HG03460 (cell line): ENCODE measurements around the gene ATCAY.
"Not testable (repeated sequence)": the region's sequence is repeated elsewhere in the genome, so short reads cannot be mapped to it uniquely, and the experiment has no call there.

Source experiments
- ATAC-seq: cut with Tn5 transposase; IDR thresholded peaks from one replicate; pipeline ENCODE4 v1.9.1; 2021; ENCODE audit not compliant: unreplicated experiment

Gene ATCAY

DNA sequence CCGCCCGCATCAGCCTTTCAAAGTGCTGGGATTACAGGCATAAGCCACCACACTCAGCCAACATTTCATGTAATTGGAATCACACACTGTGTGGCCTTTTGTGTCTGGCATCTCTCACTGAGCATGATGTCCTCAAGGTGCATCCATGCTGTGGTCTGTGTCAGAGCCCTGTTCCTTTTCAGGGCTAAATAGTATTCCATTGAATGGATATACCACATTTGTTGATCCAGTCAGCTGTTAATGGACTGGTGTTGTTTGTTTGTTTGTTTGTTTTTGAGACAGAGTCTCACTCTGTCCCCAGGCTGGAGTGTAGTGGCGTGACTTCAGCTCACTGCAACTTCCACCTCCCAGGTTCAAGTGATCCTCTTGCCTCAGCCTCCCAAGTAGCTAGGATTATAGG, 17.9 kb downstream of the ATCAY start:
- ATAC-seq, result no peak

DNA sequence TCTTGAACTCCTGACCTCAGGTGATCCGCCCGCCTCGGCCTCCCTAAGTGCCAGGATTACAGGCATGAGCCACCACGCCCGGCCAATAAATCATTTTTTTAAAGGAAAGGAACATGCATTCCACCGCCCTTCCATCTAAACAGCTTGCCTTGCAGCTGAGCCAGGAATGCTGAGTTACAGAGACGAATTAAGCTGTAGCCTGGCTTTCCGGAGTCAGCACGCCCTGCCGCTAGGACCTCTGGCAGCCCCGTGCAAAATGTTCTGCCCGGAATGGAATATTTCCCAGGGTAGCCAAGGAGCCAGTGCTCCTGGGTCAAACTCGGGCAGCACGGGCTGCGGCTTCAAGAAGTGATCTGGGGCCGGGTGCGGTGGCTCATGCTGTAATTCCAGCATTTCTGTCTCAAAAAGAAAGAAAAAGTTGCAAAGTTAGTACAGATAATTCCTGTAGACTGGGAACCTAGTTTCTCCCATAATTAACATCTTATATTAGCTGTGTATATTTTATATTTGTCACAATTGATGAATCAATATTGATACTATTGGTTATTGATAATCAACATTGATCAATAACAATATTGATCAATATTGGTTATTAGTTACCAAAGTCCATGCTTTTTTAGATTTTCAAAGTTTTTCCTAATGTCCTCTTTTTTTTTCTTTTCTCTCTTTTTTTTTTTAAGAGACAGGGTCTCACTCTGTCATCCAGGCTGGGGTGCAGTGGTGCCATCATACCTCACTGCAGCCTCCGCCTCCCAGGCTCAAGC, 19.2 kb downstream of the ATCAY start:
- no peak for ATAC-seq

DNA sequence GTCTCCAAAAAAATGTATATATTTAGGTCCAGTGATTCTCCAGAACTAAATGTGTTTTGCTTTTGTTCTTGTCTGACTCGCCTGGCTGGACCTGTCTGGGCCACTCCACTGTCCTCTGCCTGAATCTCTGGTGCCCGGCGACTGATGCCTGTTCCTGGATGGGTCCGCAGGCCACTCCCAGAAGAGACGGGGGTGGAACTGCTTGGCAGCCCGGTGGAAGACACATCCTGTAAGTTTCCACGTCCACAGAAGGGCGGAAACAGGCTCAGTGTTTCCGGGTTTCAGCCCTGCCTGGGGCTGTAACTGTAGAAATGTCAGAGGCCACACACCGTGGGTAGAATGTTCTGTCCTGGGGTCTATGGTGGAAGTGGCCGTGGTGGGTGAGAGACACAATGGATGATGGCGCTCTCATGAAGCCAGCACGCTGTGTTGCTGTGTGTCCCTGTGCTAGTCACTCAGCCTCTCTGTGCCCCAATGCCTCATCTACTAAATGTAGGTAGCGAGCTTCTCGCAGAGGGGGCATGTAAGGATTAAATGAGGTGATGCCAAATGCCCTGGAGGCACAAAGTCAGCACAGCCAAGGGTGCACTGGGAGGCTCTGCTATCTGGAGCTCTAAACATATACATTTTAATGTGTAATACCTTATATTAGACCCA, 22.0 kb downstream of the ATCAY start:
- no peak for ATAC-seq

DNA sequence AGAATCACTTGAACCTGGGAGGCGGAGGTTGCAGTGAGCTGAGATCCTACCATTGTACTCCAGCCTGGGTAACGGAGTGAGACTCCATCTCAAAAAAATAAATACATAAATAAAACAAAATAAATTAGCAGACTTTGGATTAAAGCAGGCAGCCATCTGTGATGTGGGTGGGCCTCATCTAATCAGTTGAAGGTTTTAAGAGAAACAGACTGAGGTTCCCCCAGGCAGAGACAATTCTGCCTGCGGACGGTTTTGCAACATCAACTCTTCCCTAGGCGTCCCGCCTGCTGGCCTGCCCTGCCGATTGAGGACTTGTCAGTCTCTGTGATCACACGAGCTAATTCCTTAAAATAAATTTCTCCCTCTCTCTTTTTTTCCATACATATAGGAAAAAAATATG, 23.7 kb downstream of the ATCAY start:
- no peak for ATAC-seq

DNA sequence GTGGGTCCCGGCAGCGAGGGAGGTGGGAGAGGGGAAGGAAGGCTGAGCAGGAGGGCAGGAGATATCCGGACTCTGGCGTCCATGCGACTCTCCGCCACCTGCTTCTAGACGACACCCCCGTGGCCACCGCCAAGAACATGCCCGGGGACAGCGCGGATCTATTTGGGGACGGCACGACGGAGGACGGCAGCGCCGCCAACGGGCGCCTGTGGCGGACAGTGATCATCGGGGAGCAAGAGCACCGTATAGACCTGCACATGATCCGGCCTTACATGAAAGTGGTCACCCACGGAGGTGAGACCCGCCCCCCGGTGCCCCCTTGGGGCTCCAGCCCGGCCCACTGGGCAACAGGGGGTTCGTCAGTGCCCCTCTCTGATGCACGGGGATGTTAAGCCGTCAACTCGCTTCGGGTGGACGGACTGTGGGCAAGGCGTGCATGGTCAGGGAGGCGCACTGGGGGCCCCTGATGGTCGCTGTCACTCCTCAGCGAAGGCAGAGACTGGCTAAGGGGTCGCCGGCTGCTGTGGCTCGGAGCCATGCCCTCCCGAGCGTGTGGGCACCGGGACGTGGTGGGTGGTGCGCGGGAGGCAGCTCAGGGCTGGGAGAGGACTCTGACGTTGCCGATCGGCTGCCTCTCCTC, 27.3 kb downstream of the ATCAY start:
- no peak for ATAC-seq

DNA sequence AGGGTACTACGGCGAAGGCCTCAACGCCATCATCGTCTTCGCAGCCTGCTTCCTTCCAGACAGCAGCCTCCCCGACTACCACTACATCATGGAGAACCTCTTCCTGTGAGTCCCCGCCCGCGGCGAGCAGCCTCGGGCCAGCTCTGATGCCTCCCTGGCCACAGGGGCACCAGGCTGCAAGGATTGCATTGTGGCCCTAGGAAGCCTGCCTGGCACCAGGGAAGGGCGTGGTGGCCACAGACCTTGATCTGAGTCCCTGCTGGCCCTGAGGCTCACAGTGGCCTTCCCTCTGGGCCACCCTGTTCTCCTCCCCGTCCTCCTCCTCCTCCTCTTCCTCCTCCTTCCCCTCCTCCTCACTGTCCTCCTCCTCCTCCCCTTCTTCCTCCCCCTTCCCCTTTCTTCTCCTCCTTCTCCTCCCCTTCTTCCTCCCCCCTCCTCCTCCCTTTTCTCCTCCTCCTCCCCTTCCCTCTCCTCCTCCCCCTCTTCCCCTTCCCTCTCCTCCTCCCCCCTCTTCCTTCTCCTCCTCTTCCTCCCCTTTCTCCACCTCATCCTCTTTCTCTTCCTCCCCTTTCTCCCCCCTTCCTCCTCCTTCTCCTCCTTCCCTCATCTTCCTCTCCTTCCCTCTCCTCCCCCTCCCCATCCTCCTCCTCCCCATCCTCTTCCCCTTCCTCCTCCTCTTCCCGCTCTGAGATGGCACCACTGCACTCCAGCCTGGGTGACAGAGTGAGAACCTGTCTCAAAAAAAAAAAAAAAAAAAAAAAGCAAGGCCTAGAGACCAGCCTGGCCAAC, 28.0 kb downstream of the ATCAY start:
- no peak for ATAC-seq

DNA sequence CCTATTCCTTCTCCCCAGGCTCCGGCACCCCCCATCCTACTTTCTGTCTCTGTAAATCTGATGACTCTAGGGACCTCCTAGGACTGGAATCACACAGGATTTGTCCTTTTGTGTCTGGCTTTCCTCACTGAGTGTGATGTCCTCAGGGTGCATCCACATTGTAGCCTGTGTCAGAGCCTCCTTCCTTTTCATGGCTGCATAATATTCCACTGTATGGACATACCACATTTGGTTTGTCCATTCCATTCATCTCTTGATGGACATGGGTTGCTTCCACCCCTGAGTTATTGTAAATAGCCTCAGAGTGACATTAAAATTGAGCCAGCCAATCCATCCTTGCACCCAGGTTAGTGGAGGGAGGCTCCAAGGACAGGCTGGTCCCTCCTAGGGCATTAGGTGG, 29.6 kb downstream of the ATCAY start:
- no peak for ATAC-seq

DNA sequence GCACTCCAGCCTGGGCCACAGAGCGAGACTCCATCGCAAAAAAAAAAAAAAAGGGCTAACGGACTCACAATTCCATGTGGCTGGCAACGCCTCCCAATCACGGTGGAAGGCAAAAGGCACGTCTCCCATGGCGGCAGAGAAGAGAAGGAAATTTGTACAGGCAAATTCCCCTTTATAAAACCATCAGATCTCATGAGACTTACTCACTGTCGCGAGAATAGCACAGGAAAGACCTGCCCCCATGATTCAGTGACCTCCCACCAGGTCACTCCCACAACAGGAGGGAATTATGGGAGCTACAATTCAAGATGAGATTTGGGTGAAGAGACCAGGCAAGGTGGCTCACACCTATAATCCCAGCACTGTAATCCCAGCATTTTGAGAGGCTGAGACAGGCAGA, 33.7 kb downstream of the ATCAY start:
- no peak for ATAC-seq

DNA sequence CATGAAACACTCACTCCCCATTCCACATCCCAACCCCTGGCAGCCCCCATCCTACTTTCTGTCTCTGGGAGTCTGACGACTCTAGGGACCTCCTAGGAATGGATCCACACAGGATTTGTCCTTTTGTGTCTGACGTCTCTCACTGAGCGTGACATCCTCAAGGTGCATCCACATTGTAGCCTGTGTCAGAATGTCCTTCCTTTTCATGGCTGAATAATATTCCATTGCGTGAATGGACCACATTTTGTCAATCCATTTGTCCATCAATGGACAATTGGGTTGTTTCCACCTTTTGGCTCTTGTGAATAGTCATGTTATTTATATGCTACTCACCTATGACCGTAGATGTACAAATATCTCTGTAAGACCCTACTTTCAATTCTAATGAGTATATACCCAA, 35.5 kb downstream of the ATCAY start:
- ATAC-seq, result no peak

DNA sequence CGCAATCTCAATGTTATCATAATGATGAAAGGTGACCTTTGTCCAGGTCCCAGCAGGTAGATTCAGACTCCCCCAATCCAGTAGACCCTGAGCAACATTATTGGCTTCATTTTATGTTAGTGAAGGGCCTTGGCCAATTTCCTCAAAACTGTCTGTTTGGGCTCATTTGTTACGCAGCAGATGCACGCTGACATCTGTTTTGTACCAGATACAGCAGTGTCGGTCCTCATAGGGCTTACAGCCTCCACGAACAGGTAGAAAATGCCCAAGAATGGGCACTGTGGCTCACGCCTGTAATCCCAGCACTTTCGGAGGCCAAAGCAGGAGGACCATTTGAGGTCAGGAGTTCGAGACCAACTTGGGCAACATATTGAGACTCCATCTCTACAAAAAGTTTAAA, 39.3 kb downstream of the ATCAY start:
- ATAC-seq, result no peak

DNA sequence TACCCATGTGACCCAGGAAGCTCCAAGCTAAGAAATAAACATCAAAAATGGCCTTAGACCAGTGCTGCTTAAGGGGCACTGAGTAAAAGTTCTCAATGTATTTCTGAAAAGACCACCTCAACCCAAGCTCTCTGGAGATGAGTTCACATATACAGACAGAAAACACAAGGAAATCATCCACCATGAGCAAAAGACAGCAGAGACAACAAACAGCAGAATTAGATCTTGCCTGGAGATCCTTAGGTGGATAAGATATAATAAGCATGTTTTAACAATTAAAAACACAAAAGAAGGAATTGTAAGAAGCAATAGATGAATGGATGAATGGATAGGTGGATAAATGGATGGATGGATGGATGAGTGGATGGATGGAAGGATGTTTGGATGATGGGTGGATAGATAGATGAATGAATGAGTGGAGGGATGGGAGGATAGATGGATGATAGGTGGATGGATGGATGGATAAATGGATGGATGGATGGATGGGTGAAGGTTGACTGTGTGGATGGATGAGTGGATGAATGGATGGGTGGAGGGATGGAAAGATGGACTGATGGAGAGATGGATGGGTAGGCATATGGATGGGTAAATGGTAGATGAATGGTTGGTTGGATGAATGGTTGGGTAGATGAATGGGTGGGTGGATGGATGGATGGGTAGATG, 42.7 kb downstream of the ATCAY start:
- ATAC-seq, result no peak

DNA sequence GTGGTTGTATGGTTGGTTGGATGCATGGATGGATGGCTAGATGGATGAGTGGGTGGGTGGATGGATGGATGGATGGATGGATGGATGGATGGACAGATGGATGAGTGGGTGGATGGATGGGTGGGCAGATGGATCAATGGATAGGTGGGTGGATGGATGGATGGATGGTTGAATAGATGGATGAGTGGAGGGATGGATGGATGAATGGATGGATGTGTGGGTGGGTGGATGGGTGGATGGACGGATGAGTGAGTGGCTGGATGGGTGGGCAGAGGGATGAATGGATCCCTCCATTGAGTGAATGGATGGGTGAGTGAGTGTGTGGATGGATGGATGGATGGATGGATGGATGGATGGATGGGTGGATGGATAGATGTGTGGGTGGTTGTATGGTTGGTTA, 43.4 kb downstream of the ATCAY start:
- ATAC-seq, result no peak

DNA sequence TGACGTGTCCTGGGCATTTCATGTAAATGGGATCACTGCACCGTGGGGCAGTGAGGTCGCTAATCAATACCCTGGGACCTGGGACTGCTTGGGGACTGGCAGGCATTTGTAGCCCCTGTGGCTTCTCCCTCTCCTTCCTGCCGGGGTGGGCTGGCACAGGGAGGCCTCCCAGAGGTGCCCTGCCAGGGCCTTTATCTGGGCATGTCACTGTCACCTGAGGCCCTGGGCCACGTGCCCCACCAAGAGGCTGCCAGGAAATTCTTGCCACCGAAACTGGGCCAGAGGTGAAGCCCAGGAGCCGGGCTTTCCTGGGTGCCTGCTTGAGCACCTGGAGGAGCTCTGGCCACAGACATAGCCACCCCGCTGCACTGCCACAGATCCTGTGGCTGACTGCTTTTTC, 50.6 kb downstream of the ATCAY start:
- no peak for ATAC-seq

DNA sequence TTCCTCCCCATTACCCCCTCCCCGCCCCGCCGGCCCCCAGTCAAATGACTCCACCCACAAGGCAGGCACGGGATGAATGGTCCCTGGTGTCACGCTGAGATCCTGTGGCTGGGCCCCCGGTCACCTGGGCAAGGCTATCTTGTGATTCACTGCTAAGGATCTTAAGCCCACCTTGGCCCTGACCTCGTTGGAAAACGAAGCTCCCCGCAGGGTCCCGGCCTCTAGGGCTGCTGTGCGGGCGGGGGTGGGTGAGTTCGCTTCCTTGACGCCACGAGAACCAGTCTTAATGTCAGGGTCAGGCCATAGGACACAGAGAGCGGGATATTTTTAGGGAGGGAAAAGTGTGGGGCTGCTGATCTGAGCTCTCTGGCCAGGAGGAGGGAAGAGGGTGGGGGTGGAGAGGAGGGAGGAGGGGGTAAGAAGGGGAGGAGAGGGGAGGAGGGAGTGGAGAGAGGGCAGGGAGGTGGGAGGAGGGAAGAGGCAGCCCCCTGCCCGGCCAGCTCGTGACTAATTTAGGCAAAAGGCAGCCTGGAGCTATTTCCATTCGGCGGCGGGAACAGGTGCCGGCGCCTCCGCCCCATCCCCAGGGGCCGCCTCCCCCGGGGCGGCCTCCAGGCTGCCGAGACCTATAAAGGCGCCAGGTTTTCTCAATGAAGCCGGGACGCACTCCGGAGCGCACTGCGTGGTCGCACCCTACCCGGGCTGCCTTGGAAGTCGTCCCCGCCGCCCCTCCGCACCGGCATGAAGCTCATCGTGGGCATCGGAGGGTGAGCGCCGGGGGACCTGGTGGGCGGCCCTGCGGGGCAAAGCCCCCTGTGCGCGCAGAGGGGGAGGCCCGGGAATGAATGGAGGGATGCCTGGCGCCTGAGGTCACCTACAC, 52.7 kb downstream of the ATCAY start, which contains the start of gene NMRK2:
Gene NMRK2 (plus strand): TSS at position 139 of the 880 bp plus-strand sequence. CDS start 603 bp downstream, at position 742.
- ATAC-seq, result no peak

DNA sequence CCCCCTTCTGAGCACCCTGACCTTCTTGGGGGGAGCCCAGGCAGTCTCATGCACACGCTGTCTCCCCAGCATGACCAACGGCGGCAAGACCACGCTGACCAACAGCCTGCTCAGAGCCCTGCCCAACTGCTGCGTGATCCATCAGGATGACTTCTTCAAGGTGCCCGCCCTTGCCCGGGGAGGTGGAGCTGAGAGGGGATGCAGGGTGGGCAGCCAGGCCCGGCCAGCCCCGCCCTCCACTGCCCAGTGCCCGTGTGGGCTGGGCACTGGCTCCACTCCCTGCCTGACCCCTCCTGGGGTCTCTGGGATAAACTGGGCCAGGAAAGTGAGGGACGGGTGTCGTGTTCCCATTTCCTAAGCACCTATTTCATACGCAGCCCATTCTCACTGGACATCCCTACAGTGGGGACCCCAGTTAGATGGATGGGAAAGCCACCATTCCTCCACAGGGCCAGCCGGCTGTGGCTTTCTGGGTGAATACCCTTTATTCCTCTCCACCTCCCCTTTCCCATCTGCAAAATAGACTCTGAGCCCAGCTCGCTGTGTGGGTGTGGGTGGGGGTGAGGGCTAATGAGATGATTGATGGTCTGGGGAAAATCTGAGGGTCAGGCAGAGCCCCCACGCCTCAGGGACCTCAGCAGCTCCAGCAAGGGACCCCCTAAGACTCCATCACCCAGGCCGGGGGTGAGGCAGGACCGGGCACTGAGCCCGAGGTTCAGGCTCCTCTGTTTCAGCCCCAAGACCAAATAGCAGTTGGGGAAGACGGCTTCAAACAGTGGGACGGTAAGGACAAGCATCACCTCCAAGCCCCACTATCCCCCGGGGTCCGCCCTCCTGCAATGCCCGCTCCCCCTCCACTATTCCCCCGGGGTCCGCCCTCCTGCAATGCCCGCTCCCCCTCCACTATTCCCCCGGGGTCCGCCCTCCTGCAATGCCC, 56.3 kb downstream of the ATCAY start:
- no peak for ATAC-seq

DNA sequence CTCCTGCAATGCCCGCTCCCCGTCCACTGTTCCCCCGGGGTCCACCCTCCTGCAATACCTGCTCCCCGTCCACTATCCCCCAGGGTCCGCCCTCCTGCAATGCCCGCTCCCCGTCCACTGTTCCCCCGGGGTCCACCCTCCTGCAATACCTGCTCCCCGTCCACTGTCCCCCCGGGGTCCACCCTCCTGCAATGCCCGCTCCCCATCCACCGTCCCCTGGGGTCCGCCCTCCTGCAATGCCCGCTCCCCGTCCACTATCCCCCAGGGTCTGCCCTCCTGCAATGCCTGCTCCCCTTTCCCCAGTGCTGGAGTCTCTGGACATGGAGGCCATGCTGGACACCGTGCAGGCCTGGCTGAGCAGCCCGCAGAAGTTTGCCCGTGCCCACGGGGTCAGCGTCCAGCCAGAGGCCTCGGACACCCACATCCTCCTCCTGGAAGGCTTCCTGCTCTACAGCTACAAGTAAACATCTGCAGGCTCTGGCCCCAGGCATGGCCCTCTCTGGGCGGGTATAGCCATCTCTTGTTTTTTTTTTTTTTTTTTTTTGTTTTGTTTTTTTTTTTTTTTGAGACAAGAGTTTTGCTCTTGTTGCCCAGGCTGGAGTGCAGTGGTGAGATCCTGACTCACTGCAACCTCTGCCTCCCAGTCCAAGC, 57.9 kb downstream of the ATCAY start:
- not testable (repeated sequence) for ATAC-seq

DNA sequence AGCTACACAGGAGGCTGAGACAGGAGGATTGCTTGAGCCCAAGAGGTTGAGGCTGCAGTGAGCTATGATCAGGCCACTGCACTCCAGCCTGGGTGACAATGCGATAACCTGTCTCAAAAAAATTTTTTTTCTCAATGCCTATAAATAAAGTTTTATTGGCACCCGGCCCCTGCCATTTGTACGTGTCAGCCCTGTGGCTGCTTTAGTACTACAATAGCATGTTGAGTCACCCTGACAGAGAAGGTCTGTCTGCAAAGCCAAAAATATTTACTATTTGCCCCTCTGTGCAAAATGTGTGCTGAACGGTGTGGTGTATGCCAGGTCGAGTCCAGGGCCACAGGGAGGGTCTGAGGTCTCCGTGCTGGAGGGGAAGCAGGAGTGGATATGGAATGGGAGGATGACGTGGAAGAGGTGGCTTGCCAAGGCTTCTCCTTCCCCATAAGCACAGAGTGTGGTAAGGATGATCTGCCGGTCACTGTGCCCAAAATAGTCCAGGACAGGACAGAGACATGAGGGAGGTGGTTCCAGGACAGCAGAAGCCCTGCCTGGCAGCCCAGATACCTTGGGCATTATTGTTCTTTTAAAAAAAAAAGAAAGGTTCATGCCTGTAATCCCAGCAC, 62.4 kb downstream of the ATCAY start:
- ATAC-seq, result no peak
